GM19025 (cell line): ENCODE data around the gene ETV6.

Source experiments
- ATAC-seq: cut with Tn5 transposase; IDR thresholded peaks from one replicate; pipeline ENCODE4 v1.9.1; 2021; ENCODE audit warnings: mild to moderate bottlenecking, low read depth, moderate library complexity; ENCODE audit not compliant: unreplicated experiment

The ETV6 gene

GRCh38 chr12:11713202-11713601, 63.7 kb downstream of the ETV6 start:
- ATAC-seq, result no peak

GRCh38 chr12:11714626-11715025, 65.2 kb downstream of the ETV6 start:
- ATAC-seq, result no peak

GRCh38 chr12:11715621-11716020, 66.1 kb downstream of the ETV6 start:
- ATAC-seq, result no peak

GRCh38 chr12:11716794-11717518, 67.5 kb downstream of the ETV6 start:
- no peak for ATAC-seq

GRCh38 chr12:11717519-11717961, 68.1 kb downstream of the ETV6 start:
- no peak for ATAC-seq

- no peak for ATAC-seq
Measured at GRCh38 chr12:11718105-11718504, 68.6 kb downstream of the ETV6 start.

GRCh38 chr12:11718768-11719253, 69.3 kb downstream of the ETV6 start:
- no peak for ATAC-seq

GRCh38 chr12:11719678-11720099, 70.2 kb downstream of the ETV6 start:
- ATAC-seq, result no peak

GRCh38 chr12:11722071-11722470, 72.6 kb downstream of the ETV6 start:
- ATAC-seq, result no peak

GRCh38 chr12:11722578-11723138, 73.2 kb downstream of the ETV6 start:
- no peak for ATAC-seq

GRCh38 chr12:11723993-11724392, 74.5 kb downstream of the ETV6 start:
- ATAC-seq, result no peak

GRCh38 chr12:11724888-11725311, 75.4 kb downstream of the ETV6 start:
- no peak for ATAC-seq

GRCh38 chr12:11725686-11726085, 76.2 kb downstream of the ETV6 start:
- ATAC-seq, result no peak

GRCh38 chr12:11726659-11727058, 77.2 kb downstream of the ETV6 start:
- no peak for ATAC-seq

GRCh38 chr12:11727133-11727664, 77.7 kb downstream of the ETV6 start:
- ATAC-seq, result no peak

- no peak for ATAC-seq
Measured at GRCh38 chr12:11728154-11728755, 78.8 kb downstream of the ETV6 start.

GRCh38 chr12:11729008-11729407, 79.5 kb downstream of the ETV6 start:
- no peak for ATAC-seq

GRCh38 chr12:11729439-11730150, 80.1 kb downstream of the ETV6 start:
- ATAC-seq, result no peak

- ATAC-seq, result no peak
Measured at GRCh38 chr12:11730299-11731041, 81.0 kb downstream of the ETV6 start.

GRCh38 chr12:11731042-11731357, 81.5 kb downstream of the ETV6 start:
- ATAC-seq, result no peak
